HG03139 (cell line): Measurements from ENCODE around the gene CHST3.

ENCODE experiments used
- ATAC-seq: cut with Tn5 transposase; IDR thresholded peaks from one replicate; pipeline ENCODE4 v1.9.1; 2021; ENCODE audit not compliant: unreplicated experiment

CHST3 gene

DNA sequence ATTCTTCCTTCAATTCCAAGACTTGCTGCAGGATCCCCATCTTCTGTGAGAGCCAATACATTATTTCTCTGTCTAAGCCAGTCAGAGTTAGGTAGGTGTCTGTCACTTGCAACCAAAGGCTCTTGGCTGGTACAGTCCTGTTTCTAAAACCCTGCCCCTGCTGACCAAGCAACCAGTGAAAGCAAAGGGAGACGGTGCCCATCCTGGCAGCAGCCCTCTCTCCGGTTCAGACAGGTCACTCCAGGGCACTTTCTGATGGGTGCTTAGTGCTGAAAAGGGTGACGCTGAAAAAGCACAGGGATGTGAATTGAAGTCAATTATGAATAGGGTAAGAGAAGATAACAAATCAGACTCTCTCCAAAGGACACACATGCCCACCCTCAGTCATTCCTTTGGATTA, 86.7 kb downstream of the CHST3 start:
- no peak for ATAC-seq

DNA sequence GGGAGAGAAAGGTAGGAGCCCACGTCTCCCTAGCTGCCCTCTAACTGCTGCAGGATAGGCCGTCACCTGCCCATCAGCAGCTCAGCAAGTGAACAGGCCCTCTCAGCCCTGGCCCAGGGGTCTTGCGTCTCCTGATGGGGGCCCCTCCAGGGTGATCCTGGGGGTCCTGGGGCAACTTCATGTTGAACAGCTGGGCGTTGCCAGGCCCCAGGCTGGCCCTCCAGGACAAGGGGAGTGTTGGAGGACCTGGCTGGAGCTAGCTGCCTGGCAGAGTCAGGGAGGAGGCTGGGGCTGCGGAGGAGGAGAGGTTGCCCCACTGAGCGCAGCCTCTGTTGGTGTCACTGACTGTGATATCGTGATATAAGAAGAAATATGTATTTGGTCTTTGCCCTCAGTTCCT, 89.5 kb downstream of the CHST3 start:
- ATAC-seq: no peak

DNA sequence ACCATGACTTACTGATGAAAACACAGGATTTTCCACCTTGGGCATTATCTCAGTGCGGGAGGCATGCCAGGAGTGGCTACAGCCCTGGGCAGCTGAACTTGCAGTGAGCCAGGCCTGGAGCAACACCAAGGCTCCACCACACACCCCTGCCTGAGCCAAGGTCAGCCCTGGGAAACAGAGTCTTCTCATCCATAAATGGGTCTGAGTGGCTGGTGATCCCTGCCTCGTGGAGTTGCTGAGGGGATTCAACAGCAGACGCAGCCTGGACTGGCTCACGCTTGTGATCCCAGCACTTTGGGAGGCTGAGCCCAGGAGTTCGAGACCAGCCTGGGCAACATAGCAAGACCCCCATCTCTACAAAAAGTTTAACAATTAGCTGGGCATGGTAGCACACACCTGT, 91.9 kb downstream of the CHST3 start:
- no peak for ATAC-seq

- ATAC-seq: no peak
Observed at GRCh38 chr10:72056932-72057751, 92.9 kb downstream of the CHST3 start.

GRCh38 chr10:72058347-72058898, 94.2 kb downstream of the CHST3 start:
- no peak for ATAC-seq

DNA sequence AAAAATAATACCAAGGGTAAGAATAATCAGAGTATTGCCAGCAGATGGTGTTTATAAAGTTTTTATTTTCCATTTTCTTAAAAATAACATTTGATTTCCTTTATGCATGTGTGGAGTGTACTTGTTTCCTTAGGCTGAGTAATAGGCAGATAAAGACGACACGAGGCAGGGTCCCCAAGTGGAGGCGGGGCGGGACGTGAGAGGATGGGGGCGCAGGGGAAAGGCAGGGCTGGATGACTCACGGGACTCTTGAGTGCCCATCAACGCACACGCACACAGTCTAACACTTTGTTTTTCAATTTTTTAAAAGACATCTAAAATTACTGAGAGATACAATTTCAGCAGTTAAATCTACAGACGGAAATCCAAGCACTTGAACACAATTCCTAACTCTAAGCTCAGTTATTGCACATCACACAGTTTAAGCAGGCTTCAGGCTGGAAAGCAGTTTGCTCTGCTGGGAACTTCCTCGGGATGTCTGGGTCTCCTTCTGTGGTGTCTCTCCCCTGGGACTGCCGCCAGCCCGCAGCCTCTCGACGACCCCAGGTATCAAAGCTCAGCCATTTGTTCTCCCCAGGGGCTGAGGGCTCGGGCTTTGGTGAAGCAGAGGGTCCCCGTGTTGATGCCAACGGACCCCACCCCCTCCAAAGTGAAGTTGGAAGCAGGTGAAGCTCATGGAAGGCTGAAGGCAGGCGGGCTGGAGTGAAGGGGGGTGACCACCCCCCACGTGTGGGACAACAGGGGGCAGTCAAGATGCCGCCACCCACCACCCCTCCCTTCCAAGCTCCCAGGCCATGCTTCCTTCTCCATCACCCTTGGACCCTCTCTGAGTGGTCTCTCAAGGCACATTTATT, 95.0 kb downstream of the CHST3 start:
- ATAC-seq: no peak

DNA sequence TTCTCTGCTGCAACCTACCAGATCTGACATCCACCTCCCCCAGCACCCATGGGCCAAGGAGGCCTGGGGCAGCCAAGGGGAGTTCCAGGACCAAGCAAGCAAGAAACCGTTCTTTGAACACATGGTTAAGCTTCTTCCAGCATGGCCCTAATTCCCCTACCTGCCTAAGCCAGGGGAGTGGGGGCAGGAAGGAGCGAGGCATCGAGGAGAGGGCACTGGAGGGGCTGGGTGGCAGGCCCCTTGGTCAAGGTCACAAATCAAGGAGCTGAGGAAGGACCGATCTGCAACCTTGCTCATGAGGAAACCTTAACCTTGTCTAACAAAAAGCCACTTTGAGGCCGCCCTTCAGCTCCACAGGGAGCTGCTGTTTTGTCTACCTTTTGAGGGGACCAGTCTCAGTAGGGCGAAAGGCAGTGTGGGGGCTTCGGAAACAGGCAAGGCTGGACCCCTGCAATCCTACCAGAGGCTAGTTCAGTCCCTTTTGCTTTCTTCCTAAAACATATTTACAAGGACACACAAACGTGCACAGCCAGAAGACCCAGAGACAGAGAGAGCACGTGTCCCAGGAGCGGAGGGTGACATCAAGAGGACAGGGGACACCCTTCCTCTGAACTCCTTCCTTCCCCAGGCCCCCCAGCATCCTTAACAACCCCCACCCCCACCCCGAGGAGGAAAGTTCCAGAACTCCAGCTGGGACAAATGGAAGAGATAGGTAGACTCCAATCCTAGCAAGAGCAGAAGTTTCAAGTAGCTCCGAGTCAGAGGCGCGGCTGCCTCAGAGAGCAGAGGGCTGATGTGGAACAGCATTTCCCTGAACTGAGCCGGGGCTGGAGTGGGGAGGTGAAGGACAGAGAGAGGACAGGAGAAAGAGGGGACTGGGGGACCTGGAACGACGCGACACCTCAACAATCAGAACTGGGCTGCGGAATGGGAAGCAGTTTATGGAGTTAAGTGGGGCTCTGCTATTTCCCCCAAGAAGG, 95.9 kb downstream of the CHST3 start:
- ATAC-seq: no peak

DNA sequence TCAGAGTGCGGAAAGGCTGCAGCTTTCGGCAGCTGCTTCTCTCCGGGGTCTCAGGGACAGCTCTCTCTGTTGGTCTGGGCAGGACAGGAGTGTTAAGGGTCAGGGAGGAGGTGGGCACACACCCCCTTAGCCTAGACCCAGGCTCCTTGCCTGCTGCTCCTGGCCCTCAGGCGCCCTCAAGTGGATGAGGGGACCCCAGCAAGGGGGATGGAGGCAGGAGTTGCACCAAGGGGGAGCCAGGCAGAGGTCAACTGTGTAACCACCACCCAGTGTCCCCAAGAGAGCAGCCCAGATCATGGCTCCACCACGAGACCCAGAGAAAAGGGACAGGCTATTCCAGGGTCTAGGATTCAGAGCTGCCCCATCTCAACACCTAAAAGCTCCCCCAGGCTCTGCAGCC, 97.3 kb downstream of the CHST3 start:
- ATAC-seq: no peak

DNA sequence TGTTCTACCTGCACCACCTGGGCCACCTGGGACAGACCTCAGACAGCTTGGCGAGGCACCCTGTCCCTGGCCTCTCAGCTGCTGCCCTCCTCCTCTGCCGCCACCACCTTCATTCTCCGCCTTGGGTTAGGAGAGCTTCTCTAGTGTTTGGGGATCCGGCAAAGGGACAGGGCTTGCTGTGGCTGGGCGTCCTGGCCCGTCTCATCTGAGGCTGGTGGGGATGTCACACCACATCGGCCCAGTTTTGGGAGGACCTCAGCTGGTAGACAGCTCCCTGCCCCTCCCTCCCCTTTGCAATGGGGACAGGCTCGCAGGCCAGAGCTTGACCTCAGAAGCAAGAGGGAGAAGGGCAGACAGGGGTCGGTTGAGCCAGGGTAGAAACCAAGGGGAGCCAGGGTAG, 97.7 kb downstream of the CHST3 start:
- ATAC-seq: no peak

DNA sequence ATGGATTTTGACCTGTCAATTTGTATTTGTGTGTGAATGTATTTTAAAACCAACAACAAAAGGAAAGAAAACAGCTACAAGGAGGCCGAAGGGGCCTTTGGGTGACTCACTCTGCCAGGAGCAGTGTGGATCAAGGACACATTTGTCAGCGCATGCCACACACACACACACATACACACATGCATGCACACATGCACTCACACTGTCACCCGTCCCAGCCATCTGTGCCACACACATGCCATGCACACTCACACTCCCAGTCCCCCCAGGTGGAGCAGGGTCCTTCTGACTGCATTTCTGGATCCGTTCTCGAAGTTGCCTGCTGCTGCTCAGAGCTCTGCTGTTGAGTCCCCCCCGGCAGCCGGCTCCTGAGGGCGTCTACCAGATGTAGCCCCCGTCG, 98.2 kb downstream of the CHST3 start:
- ATAC-seq: no peak
